Activated T-helper 9 cell treated with anti-CD3 and anti-CD28 coated beads, Interleukin-2, amount 50 U/mL, for 16 hours (primary cell): ENCODE data around the gene THY1.

Experiments
- DNase-seq: peaks from one replicate; pipeline ENCODE4 v3.0.0-alpha.2; 2020; ENCODE audit warnings: low read depth

Gene THY1

GRCh38 chr11:119369132-119369925 lies 53.6 kb downstream of the THY1 start:
- no peak for DNase-seq

- no peak for DNase-seq
Measured at GRCh38 chr11:119368121-119369034, 54.6 kb downstream of the THY1 start.

- no peak for DNase-seq
Measured at GRCh38 chr11:119367661-119368120, 55.3 kb downstream of the THY1 start.
